ENCODE data around the gene NRXN3.
"Not testable (repeated sequence)": the region's sequence is repeated elsewhere in the genome, so short reads cannot be mapped to it uniquely, and the experiment has no call there.

NRXN3 gene

GRCh38 chr14:78543433-78543832 lies 373.3 kb downstream of the NRXN3 start:
- POLR2A ChIA-PET = no interaction called here
- no peak for DNase-seq (ENCODE audit: extremely low spot score)
- TF ChIP-seq CTCF (IDR thresholded peaks at IDR 0.05; ENCODE audit: control extremely low read depth, extremely low read depth, low read depth, missing control alignments) = no peak
- CTCF ChIA-PET = no interaction called here

DNA sequence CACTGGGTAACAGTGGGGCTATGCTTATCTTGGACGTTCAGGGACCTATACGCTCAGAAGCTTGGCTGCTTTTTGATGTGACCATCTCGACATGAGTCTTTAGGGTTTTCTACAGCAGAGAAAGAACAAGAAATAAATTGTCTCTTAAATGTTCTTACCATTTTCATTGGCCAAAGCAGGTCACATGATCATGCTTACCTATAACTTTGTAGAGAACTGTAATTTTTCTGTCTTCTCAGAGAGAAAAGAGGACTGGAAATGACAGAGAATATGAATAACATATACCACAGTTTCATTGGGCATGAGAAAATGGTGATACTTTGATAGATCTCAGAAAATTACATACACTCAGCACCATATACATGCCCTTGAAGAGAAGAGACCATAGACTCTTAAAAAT lies 390.9 kb downstream of the NRXN3 start:
- CTCF ChIA-PET = interaction anchor here (0.7 to 0.8 kb wide), 2 partner anchors 13 to 113 kb away, joined by 3 read pairs; no protein-coding TSS in a partner anchor
- no peak for TF ChIP-seq CTCF (IDR thresholded peaks at IDR 0.05; ENCODE audit: control extremely low read depth, extremely low read depth, low read depth, missing control alignments)
- DNase-seq (ENCODE audit: extremely low spot score) = no peak
- POLR2A ChIA-PET = no interaction called here

GRCh38 chr14:78566026-78566858 lies 396.1 kb downstream of the NRXN3 start:
- ChIA-PET POLR2A (no interaction called here), CTCF (interaction anchor here (0.6 to 6.0 kb wide), 30 partner anchors 9 to 1107 kb away, joined by 3 to 84 read pairs (median 4); no protein-coding TSS in a partner anchor)
- TF ChIP-seq CTCF (IDR thresholded peaks at IDR 0.05; ENCODE audit: control extremely low read depth, extremely low read depth, low read depth, missing control alignments) = peak; percentile 84
- peak; percentile 63 for DNase-seq (ENCODE audit: extremely low spot score)

DNA sequence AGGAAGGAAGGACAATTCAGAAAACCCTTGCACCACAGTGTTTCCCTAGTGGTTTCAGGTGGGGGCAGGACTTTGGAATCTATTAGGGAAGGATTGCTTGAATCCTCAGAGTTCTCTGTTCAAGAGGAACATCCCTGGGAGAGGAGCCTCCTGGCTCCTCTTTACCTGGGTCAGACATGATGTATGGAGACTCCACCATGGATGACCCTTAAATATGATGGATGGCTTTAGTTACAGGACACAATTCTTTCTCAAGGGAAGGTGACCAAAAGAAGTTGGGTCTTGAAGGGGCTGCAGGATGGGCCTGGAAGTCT lies 396.6 kb downstream of the NRXN3 start:
- TF ChIP-seq CTCF (IDR thresholded peaks at IDR 0.05; ENCODE audit: control extremely low read depth, extremely low read depth, low read depth, missing control alignments) = no peak
- ChIA-PET CTCF (interaction anchor here (0.6 to 6.0 kb wide), 29 partner anchors 10 to 1108 kb away, joined by 3 to 84 read pairs (median 4); no protein-coding TSS in a partner anchor), POLR2A (no interaction called here)
- DNase-seq (ENCODE audit: extremely low spot score) = no peak

GRCh38 chr14:78567343-78567742 lies 397.2 kb downstream of the NRXN3 start:
- CTCF ChIA-PET = interaction anchor here (1.4 to 6.0 kb wide), 10 partner anchors 10 to 705 kb away, joined by 4 to 84 read pairs (median 24); no protein-coding TSS in a partner anchor
- POLR2A ChIA-PET = no interaction called here
- no peak for DNase-seq (ENCODE audit: extremely low spot score)
- TF ChIP-seq CTCF (IDR thresholded peaks at IDR 0.05; ENCODE audit: control extremely low read depth, extremely low read depth, low read depth, missing control alignments) = no peak

DNA sequence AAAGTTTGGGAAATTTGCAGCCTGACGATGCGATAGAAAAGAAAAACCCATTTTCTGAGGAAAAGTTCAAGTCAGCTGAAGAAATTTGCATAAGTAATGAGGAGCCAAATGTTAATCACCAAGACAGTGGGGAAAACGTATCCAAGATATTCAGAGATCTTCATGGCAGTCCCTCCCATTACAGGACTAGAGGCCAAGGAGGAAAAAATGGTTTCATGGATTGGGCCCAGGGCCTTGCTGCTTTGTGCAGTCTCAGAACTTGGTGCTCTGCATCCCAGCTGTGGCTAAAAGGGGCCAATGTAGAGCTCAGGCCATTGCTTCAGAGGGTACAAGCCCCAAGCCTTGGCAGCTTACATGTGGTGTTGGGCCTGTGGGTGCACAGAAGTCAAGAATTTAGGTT lies 403.6 kb downstream of the NRXN3 start:
- POLR2A ChIA-PET; DNase-seq (ENCODE audit: extremely low spot score): not testable (repeated sequence)
- CTCF ChIA-PET = interaction anchor here (1.3 kb wide), 1 partner anchor 13 kb away, joined by 3 read pairs; no protein-coding TSS in a partner anchor

DNA sequence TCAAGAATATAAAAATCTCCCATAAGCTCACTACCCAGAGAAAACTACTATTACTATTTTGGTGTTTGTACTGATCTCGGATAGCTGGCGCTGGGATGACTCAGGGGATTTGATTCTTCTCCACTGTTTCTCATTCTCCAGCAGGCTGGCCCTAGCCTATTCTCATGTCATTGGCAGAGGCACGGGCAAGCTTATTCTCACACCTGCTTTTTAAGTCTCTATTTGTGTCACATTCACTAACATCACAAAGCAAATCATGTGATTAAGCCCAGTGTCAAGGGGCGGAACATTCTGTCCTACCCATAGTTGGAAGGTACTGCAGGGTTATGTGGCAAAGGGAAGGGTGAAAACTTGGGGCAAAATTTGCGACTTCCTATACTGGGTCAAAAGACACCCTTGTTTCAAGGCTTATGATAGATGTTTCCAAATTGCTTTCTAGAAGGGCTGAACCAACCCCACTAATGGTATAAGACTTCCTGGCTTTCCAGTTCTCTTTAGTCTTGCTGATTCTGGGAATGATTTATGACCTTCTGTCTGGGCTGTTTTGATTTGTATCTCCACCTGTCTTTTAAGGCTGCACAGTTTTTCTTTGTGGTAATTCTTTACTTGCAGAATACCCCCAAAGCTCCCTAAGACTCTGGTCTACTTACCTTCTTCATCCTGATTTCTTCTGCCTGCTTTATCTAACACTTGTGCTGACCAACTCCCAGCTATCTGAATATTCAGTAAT lies 406.4 kb downstream of the NRXN3 start:
- no peak for DNase-seq (ENCODE audit: extremely low spot score)
- no peak for TF ChIP-seq CTCF (IDR thresholded peaks at IDR 0.05; ENCODE audit: control extremely low read depth, extremely low read depth, low read depth, missing control alignments)
- ChIA-PET CTCF (interaction anchor here (7.3 to 10.3 kb wide), 2 partner anchors 9 to 21 kb away, joined by 49 to 84 read pairs; no protein-coding TSS in a partner anchor), POLR2A (no interaction called here)
